Measurements from ENCODE around the gene C2CD4B.

C2CD4B gene

DNA sequence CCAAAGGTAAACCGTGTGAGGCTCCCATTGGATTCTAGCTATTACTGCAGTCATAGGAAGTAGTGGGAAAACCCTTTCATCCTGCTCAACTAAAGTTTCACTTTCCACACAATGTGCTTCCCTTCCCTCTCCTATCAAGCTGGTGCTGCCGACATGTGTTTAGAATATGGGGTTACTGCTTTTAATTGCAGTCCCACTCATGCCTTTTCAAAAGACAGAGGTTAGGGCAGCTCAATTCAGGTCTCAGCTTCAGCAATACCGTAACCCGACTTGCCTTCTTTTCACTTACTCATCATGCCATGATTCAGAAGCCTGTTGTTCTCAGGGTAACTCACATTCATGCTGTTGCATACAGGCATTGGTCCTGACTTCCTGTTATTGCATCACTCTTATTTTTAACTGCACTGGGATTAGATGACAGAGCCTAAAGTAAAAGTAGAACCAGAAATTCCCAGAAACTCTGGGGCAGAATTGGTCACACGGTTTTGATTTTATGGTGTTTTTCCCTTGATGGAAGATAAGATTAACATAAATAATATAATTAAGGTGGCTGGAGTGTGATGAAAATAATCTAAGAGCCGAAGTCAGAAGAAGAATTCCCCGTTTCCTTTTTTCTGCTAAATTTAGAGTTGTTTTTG lies 45.7 kb downstream of the C2CD4B start:
- DNase-seq (ENCODE audit: low read depth in 2 of 2): no peak

GRCh38 chr15:62118520-62119226 lies 46.4 kb downstream of the C2CD4B start:
- no peak for DNase-seq (ENCODE audit: low read depth in 2 of 2)

DNA sequence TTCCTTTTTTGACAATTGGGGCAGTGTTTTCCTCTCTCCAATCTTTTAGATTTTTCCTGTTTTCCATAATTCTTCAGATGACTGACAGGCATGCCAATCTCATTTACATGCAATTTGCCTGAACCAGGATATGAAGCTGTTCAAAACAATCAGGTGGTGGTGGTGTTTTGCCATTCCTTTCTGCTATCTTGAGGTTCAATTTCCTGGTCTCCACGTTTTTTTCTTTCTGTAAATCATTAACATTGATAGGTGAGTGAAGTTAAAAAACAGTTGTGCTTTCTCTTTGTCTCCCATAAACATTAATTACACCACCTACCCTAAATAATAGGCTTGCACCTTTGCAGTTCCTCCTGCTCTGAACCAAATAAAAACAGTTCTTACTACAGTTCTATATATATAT lies 49.2 kb downstream of the C2CD4B start:
- DNase-seq (ENCODE audit: low read depth in 2 of 2): no peak
